ENCODE measurements around the gene PAQR9.

- TF ChIP-seq CTCF (conservative IDR thresholded peaks at IDR 0.05 in 1 of 2, IDR thresholded peaks at IDR 0.05 in 1 of 2; ENCODE audit: low read depth in 1 of 2, low read length in 2 of 2) = no peak
- no peak for TF ChIP-seq EZH2 (IDR thresholded peaks at IDR 0.05; ENCODE audit: low read length, missing control alignments)
Measured at GRCh38 chr3:142958707-142959106, 4.8 kb downstream of the PAQR9 start.
